Heart left ventricle (tissue), 13 donors: Measurements from ENCODE around the gene SWT1.

ENCODE experiments used
- POLR2A ChIP-seq, 2 donors: fragments of 450-650 bp; IDR thresholded peaks; one replicate each; pipeline ENCODE4 v1.6.1; 2017; ENCODE audit warnings: antibody characterized with exemption in 2 of 2, mild to moderate bottlenecking in 2 of 2, moderate library complexity in 2 of 2
- TF ChIP-seq, protein P1 (sequence below), 12 donors: fragments of 200-600 bp; sonication (generic) in 4 of 12; IDR thresholded peaks; one replicate each; pipeline versions ENCODE4 v1.5.0 to v1.8.0; 2018 to 2022; ENCODE audit warnings: antibody characterized with exemption in 12 of 12, mild to moderate bottlenecking in 5 of 12
- donor health status: ischemic (EF 13 %, LVEDD 7.1; RV severe dilation, severe dysfunction).
- donor health status: DM: no; HTN: yes; CAD: no.
- donor health status: DM: no; HTN: no; CAD: no.
- donor health status: ischemic (EF 25% LVEDD 6.9; RV normal size, moderate dysfunction).
- donor health status: ischemic (EF 25% LVEDD 5.7; RV mildly dilated, moderate dysfunction).
- donor health status: ischemic (EF 35%, LVEDD 5.7; RV mildly dilated, moderate dysfunction).
- donor health status: nonischemic (EF 11% LVEDD 7.7; RV severe dilation, severe dysfunction).
- donor health status: DM: yes; HTN: yes; CAD: no.
- donor health status: PGD.
- donor health status: ischemic (EF 29% LVEDD 5.4; RV normal size, mild dysfunction).
- donor health status: nonischemic (EF 23%, LVEDD 6.1; RV moderate dilation, normal function).

DNA sequence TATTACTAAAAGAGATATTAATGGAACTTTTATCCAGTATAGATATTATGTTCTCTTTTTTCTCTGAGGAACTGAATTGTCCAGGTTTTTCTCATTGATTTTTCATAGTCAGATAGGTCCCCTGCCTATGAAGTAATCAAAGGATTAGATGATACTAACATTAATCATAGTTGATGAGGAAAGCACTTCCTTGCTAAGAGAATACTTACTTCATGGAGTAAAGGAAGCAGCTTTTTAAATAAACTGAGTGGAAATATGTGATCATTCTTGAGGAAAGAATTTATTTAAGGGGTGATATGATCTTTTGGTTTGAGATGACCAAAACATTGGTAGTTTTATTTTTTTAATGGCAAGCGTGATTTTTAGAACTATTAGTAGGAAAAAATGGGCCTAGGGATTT, 58.9 kb downstream of the SWT1 start:
- TF ChIP-seq, protein P1, sequence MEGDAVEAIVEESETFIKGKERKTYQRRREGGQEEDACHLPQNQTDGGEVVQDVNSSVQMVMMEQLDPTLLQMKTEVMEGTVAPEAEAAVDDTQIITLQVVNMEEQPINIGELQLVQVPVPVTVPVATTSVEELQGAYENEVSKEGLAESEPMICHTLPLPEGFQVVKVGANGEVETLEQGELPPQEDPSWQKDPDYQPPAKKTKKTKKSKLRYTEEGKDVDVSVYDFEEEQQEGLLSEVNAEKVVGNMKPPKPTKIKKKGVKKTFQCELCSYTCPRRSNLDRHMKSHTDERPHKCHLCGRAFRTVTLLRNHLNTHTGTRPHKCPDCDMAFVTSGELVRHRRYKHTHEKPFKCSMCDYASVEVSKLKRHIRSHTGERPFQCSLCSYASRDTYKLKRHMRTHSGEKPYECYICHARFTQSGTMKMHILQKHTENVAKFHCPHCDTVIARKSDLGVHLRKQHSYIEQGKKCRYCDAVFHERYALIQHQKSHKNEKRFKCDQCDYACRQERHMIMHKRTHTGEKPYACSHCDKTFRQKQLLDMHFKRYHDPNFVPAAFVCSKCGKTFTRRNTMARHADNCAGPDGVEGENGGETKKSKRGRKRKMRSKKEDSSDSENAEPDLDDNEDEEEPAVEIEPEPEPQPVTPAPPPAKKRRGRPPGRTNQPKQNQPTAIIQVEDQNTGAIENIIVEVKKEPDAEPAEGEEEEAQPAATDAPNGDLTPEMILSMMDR (IDR thresholded peaks at IDR 0.05): no peak
- no peak for TF ChIP-seq POLR2A (IDR thresholded peaks at IDR 0.05)
